ENCODE data around the gene PACRG. TPM values are rescaled to one million over a fixed set of nuclear protein-coding genes. Genes with fewer than 3 reads are reported as not detected.

Gene PACRG
- polyA plus RNA-seq, 1 donor (not counting 4 experiments of a cell fraction or from before 2014, with no cell fraction given): 0.31 TPM

- H3K36me3 ChIP-seq (ENCODE audit: control insufficient read depth in 2 of 2, extremely low read depth in 1 of 2, insufficient read depth in 2 of 2, low read length in 2 of 2): no peaks in the 10 kb centered on the region
- TF ChIP-seq EZH2 (IDR thresholded peaks at IDR 0.05; ENCODE audit: low read length): no peak
- TF ChIP-seq CTCF (optimal IDR thresholded peaks at IDR 0.05 in 1 of 3, IDR thresholded peaks at IDR 0.05 in 1 of 3, conservative IDR thresholded peaks at IDR 0.05 in 1 of 3; ENCODE audit: extremely low read depth in 1 of 3, insufficient read depth in 2 of 3, low read length in 3 of 3): no peak
- H3K79me2 ChIP-seq (ENCODE audit: control insufficient read depth, insufficient read depth, low read length): no peaks in the 10 kb centered on the region
- H3K4me2 ChIP-seq (ENCODE audit: control insufficient read depth, extremely low read depth, insufficient read depth, low read depth, low read length): no peak overlapping the region
- no peak overlapping the region for H3K27ac ChIP-seq (ENCODE audit: control insufficient read depth, insufficient read depth, low read length)
- no peaks in the 10 kb centered on the region for H3K9me1 ChIP-seq (ENCODE audit: control insufficient read depth, extremely low read depth, insufficient read depth, low read length)
- dilution Hi-C loops (cut with MboI; ENCODE audit: extremely low pct_ligation_motif_present, low sequenced_read_pairs): no loop called here
- no peak overlapping the region for H2AFZ ChIP-seq (ENCODE audit: control insufficient read depth, low read length)
- H3K9ac ChIP-seq (ENCODE audit: control insufficient read depth, extremely low read depth, insufficient read depth, low read length): no peak overlapping the region
- no peak for FAIRE-seq
- H3K4me3 ChIP-seq (ENCODE audit: control insufficient read depth in 2 of 3, extremely low read depth in 1 of 3, insufficient read depth in 2 of 3, low read depth in 1 of 3, low read length in 3 of 3): no peak overlapping the region
- DNase-seq (ENCODE audit: low read depth, low spot score): no peak
- no peaks in the 10 kb centered on the region for H4K20me1 ChIP-seq (ENCODE audit: control insufficient read depth, extremely low read depth, insufficient read depth, low read length)
- H3K27me3 ChIP-seq (ENCODE audit: control insufficient read depth, extremely low read depth, insufficient read depth, low read length): no peaks in the 10 kb centered on the region
- no peaks in the 10 kb centered on the region for H3K9me3 ChIP-seq (ENCODE audit: control insufficient read depth, low read depth, low read length)
- no peaks in the 10 kb centered on the region for H3K4me1 ChIP-seq (ENCODE audit: control insufficient read depth, extremely low read depth, insufficient read depth, low read length)
Measured at GRCh38 chr6:162708971-162709370, 18.8 kb upstream of the PACRG start.

GRCh38 chr6:162709431-162709830, 18.3 kb upstream of the PACRG start:
- no peaks in the 10 kb centered on the region for H4K20me1 ChIP-seq (ENCODE audit: control insufficient read depth, extremely low read depth, insufficient read depth, low read length)
- dilution Hi-C loops (cut with MboI; ENCODE audit: extremely low pct_ligation_motif_present, low sequenced_read_pairs): no loop called here
- FAIRE-seq: no peak

More at GRCh38 chr6:162709431-162709830, 18.3 kb upstream of the PACRG start:
- Histone ChIP-seq H3K4me2 (ENCODE audit: control insufficient read depth, extremely low read depth, insufficient read depth, low read depth, low read length) (no peak overlapping the region), H3K27ac (ENCODE audit: control insufficient read depth, insufficient read depth, low read length) (no peak overlapping the region), H2AFZ (ENCODE audit: control insufficient read depth, low read length) (no peak overlapping the region), H3K36me3 (ENCODE audit: control insufficient read depth in 2 of 2, extremely low read depth in 1 of 2, insufficient read depth in 2 of 2, low read length in 2 of 2) (no peaks in the 10 kb centered on the region), H3K9me3 (ENCODE audit: control insufficient read depth, low read depth, low read length) (no peaks in the 10 kb centered on the region), H3K4me1 (ENCODE audit: control insufficient read depth, extremely low read depth, insufficient read depth, low read length) (no peaks in the 10 kb centered on the region), H3K79me2 (ENCODE audit: control insufficient read depth, insufficient read depth, low read length) (no peaks in the 10 kb centered on the region), H3K27me3 (ENCODE audit: control insufficient read depth, extremely low read depth, insufficient read depth, low read length) (no peaks in the 10 kb centered on the region), H3K9me1 (ENCODE audit: control insufficient read depth, extremely low read depth, insufficient read depth, low read length) (no peaks in the 10 kb centered on the region), H3K9ac (ENCODE audit: control insufficient read depth, extremely low read depth, insufficient read depth, low read length) (no peak overlapping the region), H3K4me3 (ENCODE audit: control insufficient read depth in 2 of 3, extremely low read depth in 1 of 3, insufficient read depth in 2 of 3, low read depth in 1 of 3, low read length in 3 of 3) (no peak overlapping the region)
- TF ChIP-seq CTCF (optimal IDR thresholded peaks at IDR 0.05 in 1 of 3, IDR thresholded peaks at IDR 0.05 in 1 of 3, conservative IDR thresholded peaks at IDR 0.05 in 1 of 3; ENCODE audit: extremely low read depth in 1 of 3, insufficient read depth in 2 of 3, low read length in 3 of 3) (no peak), EZH2 (IDR thresholded peaks at IDR 0.05; ENCODE audit: low read length) (no peak)
- no peak for DNase-seq (ENCODE audit: low read depth, low spot score)
